ENCODE data around the gene SLC26A9.
"Not testable (repeated sequence)": the region's sequence is repeated elsewhere in the genome, so short reads cannot be mapped to it uniquely, and the experiment has no call there.

SLC26A9 gene

GRCh38 chr1:205883792-205884191 is 59.5 kb downstream of the SLC26A9 start:
- DNase-seq: no peak

DNA sequence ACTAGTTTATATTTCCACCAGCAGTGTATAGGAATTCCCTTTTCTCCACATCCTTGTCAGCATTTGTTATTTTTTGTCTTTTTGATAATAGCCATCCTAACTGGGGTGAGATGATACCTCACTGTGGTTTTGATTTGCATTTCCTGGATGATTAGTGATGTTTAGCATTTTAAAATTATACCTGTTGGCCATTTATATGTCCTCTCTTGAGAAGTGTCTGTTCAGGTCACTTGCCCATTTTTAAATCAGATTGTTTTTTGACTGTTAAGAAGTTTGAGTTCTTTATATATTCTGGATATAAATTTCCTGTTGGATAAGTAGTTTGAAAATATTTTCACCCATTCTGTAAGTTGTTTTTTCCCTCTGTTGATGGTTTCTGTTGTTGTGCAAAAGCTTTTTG is 62.3 kb downstream of the SLC26A9 start:
- DNase-seq: no peak

- no peak for DNase-seq
Measured at GRCh38 chr1:205879974-205880373, 63.3 kb downstream of the SLC26A9 start.

- no peak for DNase-seq
Measured at GRCh38 chr1:205878026-205878425, 65.2 kb downstream of the SLC26A9 start.

DNA sequence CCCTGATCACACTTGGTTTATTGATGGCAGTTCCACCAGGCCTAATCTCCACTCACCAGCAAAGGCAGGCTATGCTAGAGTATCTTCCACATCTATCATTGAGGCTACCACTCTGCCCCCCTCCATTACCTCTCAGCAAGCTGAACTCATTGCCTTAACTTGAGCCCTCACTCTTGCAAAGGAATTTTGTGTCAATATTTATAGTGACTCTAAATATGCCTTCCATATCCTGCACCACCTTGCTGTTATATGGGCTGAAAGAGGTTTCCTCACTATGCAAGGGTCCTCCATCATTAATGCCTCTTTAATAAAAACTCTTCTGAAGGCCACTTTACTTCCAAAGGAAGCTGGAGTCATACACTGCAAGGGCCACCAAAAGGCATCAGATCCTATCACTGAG is 70.1 kb downstream of the SLC26A9 start:
- not testable (repeated sequence) for DNase-seq

DNA sequence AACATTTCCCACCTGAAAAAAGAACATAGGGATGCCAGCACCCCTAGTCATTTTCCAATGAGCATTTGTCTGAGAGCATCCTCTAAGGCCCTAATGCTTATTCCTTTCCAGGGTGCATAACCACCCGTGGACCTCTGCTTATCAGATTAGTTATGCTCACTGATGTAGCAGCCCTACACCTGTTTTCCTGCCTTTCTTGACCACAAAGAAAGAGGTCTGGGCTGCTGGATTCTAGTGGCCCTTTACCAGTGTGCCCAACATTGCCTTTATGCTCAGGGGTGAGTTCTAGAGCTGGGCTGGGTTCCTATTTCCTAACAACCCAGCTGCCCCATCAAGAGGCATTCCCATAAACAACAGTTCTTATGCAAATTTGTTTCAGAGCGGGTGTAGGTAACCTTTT is 73.0 kb downstream of the SLC26A9 start:
- DNase-seq: no peak

Measured in retina (tissue), 1 donor.